Mesendoderm (in vitro differentiated cells): ENCODE data around the gene UBL4A. TPM values are rescaled to one million over a fixed set of nuclear protein-coding genes. Genes with fewer than 3 reads are reported as not detected.

Experiments
- small RNA-seq: library from polyadenylated mRNA; stranded (forward); fragments of <200 nt; extraction: miRNeasy Mini kit (QIAGEN cat#:217004); gene quantifications from one replicate; pipeline ENCODE3, GENCODE V24; 2013; ENCODE audit not compliant: insufficient read depth

Gene UBL4A

Small RNAs within 50 kb of the gene (small RNA-seq; reads per million reads assigned to genes)
- gene MIR6858 (0.54 reads per million), gene RN7SL697P (not detected)
